ENCODE data around the gene FGF12.

GRCh38 chr3:192433704-192434103 lies 293.6 kb downstream of the FGF12 start:
- no peak for TF ChIP-seq CTCF (IDR thresholded peaks at IDR 0.05)
- TF ChIP-seq POLR2A (IDR thresholded peaks at IDR 0.05), result no peak

All from breast epithelium (tissue), 3 donors.